GM23338 (cell line): ENCODE results near the gene ADI1.

Experiments used
- CREB1 ChIP-seq: fragments of 250-450 bp; sonication (Bioruptor Pico); IDR thresholded peaks from 2 replicates; pipeline ENCODE4 v1.5.0; 2020; ENCODE audit warnings: low read depth, mild to moderate bottlenecking, moderate library complexity
- CTCF ChIP-seq, 2 experiments: fragments of 200-600 bp in 1 of 2; sonication (generic) in 1 of 2; conservative IDR thresholded peaks; 2 replicates each; pipeline versions ENCODE4 v1.5.1 to v1.6.1; 2016 to 2017; ENCODE audit warnings: antibody characterized with exemption in 2 of 2, low read depth in 2 of 2, mild to moderate bottlenecking in 2 of 2, moderate library complexity in 1 of 2
- EZH2 ChIP-seq: fragments of 200-600 bp; sonication (generic); IDR thresholded peaks from one replicate; pipeline ENCODE4 v1.8.0; 2017; ENCODE audit warnings: antibody characterized with exemption, mild to moderate bottlenecking, low read depth; ENCODE audit not compliant: unreplicated experiment
- NANOG ChIP-seq: IDR thresholded peaks from 2 replicates; pipeline ENCODE4 v1.6.1; 2016; ENCODE audit warnings: antibody characterized with exemption, borderline replicate concordance
- POLR2AphosphoS5 ChIP-seq: IDR thresholded peaks from 2 replicates; pipeline ENCODE4 v1.6.1; 2016; ENCODE audit warnings: antibody characterized with exemption, low read depth
- ZNF114 ChIP-seq: fragments of 250-450 bp; sonication (Bioruptor Pico); IDR thresholded peaks from 2 replicates; pipeline ENCODE4 v1.5.0; 2020; ENCODE audit warnings: mild to moderate bottlenecking, moderate library complexity
- ZNF331 ChIP-seq: fragments of 250-450 bp; sonication (Bioruptor Pico); IDR thresholded peaks from 2 replicates; pipeline ENCODE4 v1.5.0; 2020; ENCODE audit warnings: low read depth, mild to moderate bottlenecking, moderate library complexity

DNA sequence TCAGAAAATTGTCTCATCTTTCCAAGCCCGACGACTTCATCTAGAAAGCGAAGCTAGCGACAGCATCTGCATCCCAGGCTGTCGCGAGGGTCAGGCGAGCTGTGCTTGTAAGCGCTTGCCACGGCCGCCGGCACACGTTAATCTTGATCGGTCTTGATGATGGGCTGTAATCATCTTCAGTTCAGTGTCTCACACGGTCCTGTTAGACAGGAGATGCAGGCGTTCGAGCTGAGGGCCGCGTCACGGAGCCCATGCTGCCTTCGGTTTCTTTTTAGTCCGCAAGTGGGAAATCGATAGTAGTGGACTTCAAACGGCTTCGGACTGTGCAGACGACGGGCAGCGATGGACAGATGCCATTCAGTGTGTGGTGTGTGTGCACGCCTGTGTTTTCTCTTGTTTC, 43.6 kb downstream of the ADI1 start:
- TF ChIP-seq CTCF (conservative IDR thresholded peaks at IDR 0.05; ENCODE audit: low read depth in 2 of 2) (no peak), CREB1 (CRISPR knock-in tag) (no peak), POLR2AphosphoS5 (no peak), ZNF331 (CRISPR knock-in tag) (no peak), EZH2 (no peak), ZNF114 (CRISPR knock-in tag) (no peak), NANOG (no peak)
